Effector CD8-positive, alpha-beta T cell (primary cell): ENCODE measurements around the gene ICOS.

Source experiments
- DNase-seq: peaks from one replicate; lab custom pipeline; 2025; lab: John Stamatoyannopoulos, UW
- total RNA-seq, 4 experiments: gene quantifications; one replicate each; lab custom pipeline; 2026; lab: John Stamatoyannopoulos, UW

The ICOS gene, protein sequence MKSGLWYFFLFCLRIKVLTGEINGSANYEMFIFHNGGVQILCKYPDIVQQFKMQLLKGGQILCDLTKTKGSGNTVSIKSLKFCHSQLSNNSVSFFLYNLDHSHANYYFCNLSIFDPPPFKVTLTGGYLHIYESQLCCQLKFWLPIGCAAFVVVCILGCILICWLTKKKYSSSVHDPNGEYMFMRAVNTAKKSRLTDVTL
- total RNA-seq = 36.6 to 154 (median 84.4) reads per million in 4 experiments

DNA sequence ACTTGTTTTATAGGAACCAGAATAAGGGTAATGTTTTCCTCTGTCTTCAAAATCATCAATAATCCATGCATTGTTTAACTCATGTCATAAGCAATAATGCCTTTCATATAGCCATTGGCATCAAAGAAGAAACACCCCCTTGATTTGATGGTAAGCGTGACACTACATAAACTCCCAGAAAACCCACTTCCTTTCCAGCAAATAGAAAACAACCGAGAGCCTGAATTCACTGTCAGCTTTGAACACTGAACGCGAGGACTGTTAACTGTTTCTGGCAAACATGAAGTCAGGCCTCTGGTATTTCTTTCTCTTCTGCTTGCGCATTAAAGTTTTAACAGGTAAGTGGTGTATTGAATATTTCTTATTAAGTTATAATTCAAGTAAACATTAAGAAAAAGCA lies at the start of gene ICOS:
TSS of gene ICOS (plus strand) at position 229 of the 400 bp plus-strand sequence. CDS start at position 281, 52 bp downstream.
- no peak for DNase-seq

GRCh38 chr2:203887677-203888076 lies 48.9 kb upstream of the ICOS start:
- no peak for DNase-seq

GRCh38 chr2:203889542-203889941 lies 47.0 kb upstream of the ICOS start:
- no peak for DNase-seq

- DNase-seq = no peak
Observed at GRCh38 chr2:203889944-203890343, 46.6 kb upstream of the ICOS start.

DNA sequence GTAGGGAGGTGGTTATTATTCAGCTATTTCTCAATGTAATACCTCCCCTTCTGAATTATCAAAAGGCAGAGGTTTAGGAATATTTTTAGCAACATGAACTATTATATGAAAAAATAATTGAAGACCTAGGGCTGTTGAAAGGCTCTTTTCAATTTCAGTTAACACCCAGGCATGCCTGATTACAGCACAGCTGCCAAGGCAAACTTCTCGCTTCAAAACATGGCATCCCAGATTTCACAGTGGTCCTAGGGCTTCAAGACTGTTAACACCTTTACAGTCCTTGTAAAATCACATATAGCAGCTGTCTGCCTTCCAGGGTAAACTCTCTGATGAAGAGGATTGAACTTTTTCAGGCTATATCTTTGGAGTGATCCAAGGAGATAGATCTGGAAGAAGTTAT lies 45.8 kb upstream of the ICOS start:
- no peak for DNase-seq

GRCh38 chr2:203891474-203891873 lies 45.1 kb upstream of the ICOS start:
- no peak for DNase-seq

GRCh38 chr2:203892207-203892606 lies 44.4 kb upstream of the ICOS start:
- no peak for DNase-seq

DNA sequence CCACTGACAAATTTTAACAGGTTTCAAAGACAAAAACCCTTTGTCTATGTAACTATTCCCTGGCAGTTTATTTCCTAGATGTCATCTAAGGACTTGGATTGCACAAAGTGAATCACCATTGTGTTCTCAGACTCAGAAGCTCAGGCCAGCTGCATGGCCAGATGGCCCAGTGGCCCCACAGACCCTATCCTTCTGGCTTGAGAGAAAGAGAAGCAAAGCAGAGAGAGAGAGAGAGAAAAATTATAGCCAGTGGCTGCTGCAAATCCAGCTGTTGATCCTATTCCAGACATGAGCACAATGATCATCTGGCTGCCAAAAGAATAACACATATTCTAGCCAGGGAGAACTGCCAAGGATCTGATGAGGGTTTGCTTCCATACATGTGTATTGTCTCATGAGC lies 43.2 kb upstream of the ICOS start:
- DNase-seq = no peak

GRCh38 chr2:203893840-203894239 lies 42.7 kb upstream of the ICOS start:
- no peak for DNase-seq

GRCh38 chr2:203894262-203894661 lies 42.3 kb upstream of the ICOS start:
- DNase-seq = no peak

DNA sequence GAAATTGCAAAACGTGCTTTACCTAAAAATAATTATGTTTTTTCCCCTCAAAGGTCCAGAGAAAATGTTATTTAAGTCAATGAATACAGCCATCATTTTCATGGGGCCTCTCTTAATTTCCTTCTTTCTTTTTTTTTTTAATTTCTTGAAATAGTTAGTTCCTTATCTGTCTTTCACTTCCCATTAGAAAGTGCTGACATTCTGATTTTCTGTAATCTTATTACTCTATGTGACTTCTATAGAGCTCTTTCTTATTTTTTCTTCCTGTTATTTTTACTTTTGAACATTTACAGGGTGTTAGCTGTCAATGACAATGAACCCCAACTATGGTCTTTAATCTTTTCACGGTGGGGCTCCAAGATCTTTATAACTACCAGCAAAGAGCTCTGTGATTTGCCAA lies 39.0 kb upstream of the ICOS start:
- DNase-seq = no peak

GRCh38 chr2:203898657-203899056 lies 37.9 kb upstream of the ICOS start:
- DNase-seq = no peak

GRCh38 chr2:203900253-203900652 lies 36.3 kb upstream of the ICOS start:
- no peak for DNase-seq

DNA sequence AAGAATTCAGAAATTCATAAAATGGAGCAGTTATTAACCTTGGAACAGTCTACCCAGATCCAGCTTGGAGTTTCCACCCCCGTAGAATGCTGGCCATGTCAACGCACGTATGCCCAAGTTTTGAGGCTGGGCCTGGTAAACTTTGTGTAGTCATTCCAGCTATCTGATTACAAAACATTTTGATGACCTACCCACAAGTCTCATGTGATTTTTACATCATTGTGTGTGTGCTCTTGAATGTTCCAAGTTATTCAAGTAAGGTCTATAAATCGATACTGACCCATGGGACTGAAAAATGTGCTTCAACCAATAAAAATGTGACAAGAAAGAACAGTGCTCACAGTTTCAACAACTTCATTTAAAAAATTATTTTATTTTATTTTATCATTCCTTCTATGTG lies 32.5 kb upstream of the ICOS start:
- DNase-seq = no peak

DNA sequence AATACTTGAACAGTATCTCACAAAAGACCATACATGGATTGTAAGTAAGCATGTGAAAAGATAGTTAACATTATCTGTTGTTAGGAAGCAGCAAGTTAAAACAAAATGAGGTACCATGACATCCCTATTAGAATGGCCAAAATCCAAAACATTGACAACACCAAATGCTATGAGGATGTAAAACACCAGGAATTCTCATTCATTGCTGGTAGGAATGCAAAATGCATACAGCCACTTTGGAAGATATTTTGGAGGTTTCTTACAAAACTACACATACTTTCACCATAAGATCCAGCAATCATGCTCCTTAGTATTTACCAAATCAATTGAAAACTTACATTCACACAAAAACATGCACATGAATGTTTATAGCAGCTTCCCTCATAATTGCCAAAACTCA lies 30.9 kb upstream of the ICOS start:
- no peak for DNase-seq

DNA sequence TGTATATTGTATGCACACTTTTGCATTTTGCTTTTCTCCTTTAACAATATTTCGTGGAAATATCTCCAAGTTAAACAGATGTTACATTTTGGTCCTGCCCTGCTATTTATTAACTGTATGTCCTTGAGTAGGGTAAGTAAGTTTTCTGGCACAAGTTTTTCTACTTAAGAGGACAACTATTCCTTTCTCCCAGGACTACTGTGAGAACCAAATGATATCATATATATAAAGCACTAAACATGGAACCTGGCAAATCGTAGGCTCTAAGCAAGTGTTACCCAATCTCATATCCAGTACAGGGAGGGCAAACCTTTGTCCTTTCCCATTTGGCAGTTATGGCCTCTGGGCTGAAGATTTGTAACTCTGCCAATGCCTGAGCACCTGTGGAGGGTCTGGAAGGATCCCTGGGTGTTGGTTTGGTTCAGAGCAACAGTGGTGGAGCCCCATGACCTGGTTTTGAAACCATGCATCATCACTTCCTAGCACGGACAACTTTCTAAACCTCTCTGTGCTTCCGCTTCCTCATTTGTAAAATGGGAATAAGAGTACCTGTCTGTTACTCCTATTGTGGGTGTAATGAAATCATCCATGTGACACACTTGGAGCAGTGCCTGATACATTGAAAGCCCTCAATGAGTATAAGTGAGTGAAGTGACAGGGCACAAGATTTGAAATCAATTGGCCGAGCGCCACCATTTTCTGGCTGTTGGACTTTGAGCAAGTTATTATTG lies 28.3 kb upstream of the ICOS start:
- no peak for DNase-seq

GRCh38 chr2:203908797-203909185 lies 27.8 kb upstream of the ICOS start:
- DNase-seq = no peak

- DNase-seq = no peak
Observed at GRCh38 chr2:203909261-203909967, 27.1 kb upstream of the ICOS start.

DNA sequence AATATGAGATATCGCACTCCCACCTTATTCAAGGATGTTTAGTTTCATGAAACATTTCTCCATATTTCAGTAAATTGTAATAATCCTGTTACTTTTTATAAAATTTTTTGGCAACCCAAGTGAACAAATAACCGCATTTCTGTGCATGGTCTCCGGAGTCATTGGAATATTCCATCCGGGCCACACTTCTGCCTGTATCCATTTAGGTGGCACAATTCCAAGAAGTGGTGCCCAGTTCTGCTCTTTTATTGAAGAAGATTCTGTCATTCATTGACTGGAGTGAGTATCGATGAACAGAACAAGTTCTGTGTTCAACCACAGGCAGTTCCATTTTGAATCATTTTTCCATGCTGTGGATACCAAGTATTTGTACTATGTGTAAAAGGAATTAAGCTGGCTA lies 26.6 kb upstream of the ICOS start:
- DNase-seq = no peak

DNA sequence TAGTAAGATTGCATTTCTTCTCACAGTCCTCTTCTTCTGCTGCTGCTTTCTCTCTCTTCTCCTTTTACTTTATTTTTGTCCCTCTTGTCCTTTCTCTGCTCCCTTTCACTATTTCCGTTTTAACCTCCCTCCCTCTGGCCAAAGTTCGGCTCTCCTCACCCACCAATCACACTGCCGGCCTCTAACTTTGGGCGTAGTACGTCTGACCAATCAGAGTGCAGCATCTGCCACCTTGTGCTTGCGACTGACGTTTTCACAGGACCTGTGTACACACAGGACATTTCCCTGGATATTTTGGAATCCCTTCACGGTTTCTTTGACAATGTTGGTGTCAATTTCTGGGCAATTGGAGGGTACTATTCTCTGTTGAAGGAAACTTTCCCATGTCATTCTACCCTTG lies 22.6 kb upstream of the ICOS start:
- no peak for DNase-seq

DNA sequence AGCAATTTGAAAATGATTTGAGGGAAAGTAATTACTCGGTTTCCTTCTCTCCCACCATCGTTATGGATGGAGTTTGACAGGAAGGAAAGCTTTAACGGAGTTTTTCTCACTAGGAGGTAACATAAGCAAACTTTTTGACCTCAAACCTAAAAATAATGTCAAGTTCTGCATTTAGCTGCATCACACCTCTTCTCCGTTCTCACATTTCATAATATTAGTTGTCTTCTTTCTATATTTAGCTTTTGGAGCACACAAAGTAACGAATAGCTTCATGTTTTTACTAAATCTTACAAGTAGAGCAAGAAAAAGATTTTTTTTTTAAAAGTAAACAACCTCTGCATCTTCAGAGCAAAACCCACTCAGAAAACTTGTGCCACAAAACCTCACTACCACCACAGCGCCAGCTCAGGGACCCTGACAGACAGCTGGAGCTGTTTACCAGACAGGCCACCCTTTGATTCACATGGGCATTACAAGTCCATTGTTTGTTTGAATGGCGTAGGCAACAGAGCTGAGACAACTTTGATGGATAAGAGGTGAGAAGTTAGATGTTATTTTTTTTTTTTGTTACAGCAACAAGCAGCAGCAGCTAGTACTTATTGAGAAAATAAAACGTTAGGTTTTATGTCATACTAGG lies 21.9 kb upstream of the ICOS start:
- no peak for DNase-seq

GRCh38 chr2:203915256-203915655 lies 21.3 kb upstream of the ICOS start:
- no peak for DNase-seq

- no peak for DNase-seq
Observed at GRCh38 chr2:203916756-203917155, 19.8 kb upstream of the ICOS start.
